ENCODE measurements around the gene RASGRP3.

The RASGRP3 gene

GRCh38 chr2:33451214-33451613 is 25.2 kb upstream of the RASGRP3 start:
- no peak overlapping the region for H2AK5ac ChIP-seq (ENCODE audit: low read length, severe bottlenecking)
- H2BK15ac ChIP-seq (ENCODE audit: low read depth, poor library complexity, severe bottlenecking): no peak overlapping the region
- no peak overlapping the region for H3K4me3 ChIP-seq (ENCODE audit: insufficient read depth in 1 of 2, low read depth in 1 of 2, low read length in 2 of 2)
- H3K4ac ChIP-seq (ENCODE audit: low read depth in 1 of 2, low read length in 2 of 2): no peak overlapping the region
- no peaks in the 10 kb centered on the region for H3K79me1 ChIP-seq (replicated peaks; ENCODE audit: low read length, poor library complexity, severe bottlenecking)
- peak overlapping the region; percentile 71 for H2BK120ac ChIP-seq (ENCODE audit: low read depth, low read length)
- H3K14ac ChIP-seq (ENCODE audit: low read length in 2 of 2): no peak overlapping the region
- no peak overlapping the region for H3K23ac ChIP-seq (ENCODE audit: low read length in 2 of 2)
- H3K4me2 ChIP-seq (ENCODE audit: low read length, poor library complexity, severe bottlenecking): no peak overlapping the region
- no peak overlapping the region for H2AFZ ChIP-seq (ENCODE audit: low read depth, low read length)
- no peaks in the 10 kb centered on the region for H3K4me1 ChIP-seq (ENCODE audit: control insufficient read depth, insufficient read depth, low read depth, low read length)
- H3K27ac ChIP-seq (ENCODE audit: low read length, poor library complexity, severe bottlenecking): no peak overlapping the region
- peaks cover 7% of the 10 kb centered on the region for H3K9me3 ChIP-seq (ENCODE audit: control insufficient read depth, low read length)
- WGBS: no CpG with 5 or more reads among the region's 1 CpG
- H4K8ac ChIP-seq (ENCODE audit: low read length): no peak overlapping the region
- peak; percentile 25 for DNase-seq
- H2BK12ac ChIP-seq (ENCODE audit: low read length in 2 of 2): no peak overlapping the region
- H3K36me3 ChIP-seq (ENCODE audit: control insufficient read depth in 1 of 2, insufficient read depth in 2 of 2, low read depth in 1 of 2, low read length in 2 of 2): no peaks in the 10 kb centered on the region
- H3K18ac ChIP-seq (ENCODE audit: low read depth in 1 of 2, low read length in 2 of 2): no peak overlapping the region
- no peak overlapping the region for H4K91ac ChIP-seq (ENCODE audit: low read length)
- no peak overlapping the region for H3K9ac ChIP-seq (ENCODE audit: low read length)
- H3K27me3 ChIP-seq (ENCODE audit: control insufficient read depth in 1 of 2, insufficient read depth in 1 of 2, low read length in 2 of 2): no peaks in the 10 kb centered on the region
- H2BK5ac ChIP-seq (ENCODE audit: low read depth, low read length, poor library complexity, severe bottlenecking): no peak overlapping the region

- no peak overlapping the region for H3K4me2 ChIP-seq (ENCODE audit: low read length, poor library complexity, severe bottlenecking)
- no peak overlapping the region for H3K27ac ChIP-seq (ENCODE audit: low read length, poor library complexity, severe bottlenecking)
- no peak overlapping the region for H2BK120ac ChIP-seq (ENCODE audit: low read depth, low read length)
- no peaks in the 10 kb centered on the region for H3K36me3 ChIP-seq (ENCODE audit: control insufficient read depth in 1 of 2, insufficient read depth in 2 of 2, low read depth in 1 of 2, low read length in 2 of 2)
- no peak overlapping the region for H3K14ac ChIP-seq (ENCODE audit: low read length in 2 of 2)
- H2BK5ac ChIP-seq (ENCODE audit: low read depth, low read length, poor library complexity, severe bottlenecking): no peak overlapping the region
- no peak overlapping the region for H4K91ac ChIP-seq (ENCODE audit: low read length)
- H3K27me3 ChIP-seq (ENCODE audit: control insufficient read depth in 1 of 2, insufficient read depth in 1 of 2, low read length in 2 of 2): no peaks in the 10 kb centered on the region
- H4K8ac ChIP-seq (ENCODE audit: low read length): no peak overlapping the region
- no peak overlapping the region for H2BK15ac ChIP-seq (ENCODE audit: low read depth, poor library complexity, severe bottlenecking)
- H3K18ac ChIP-seq (ENCODE audit: low read depth in 1 of 2, low read length in 2 of 2): no peak overlapping the region
- H3K9me3 ChIP-seq (ENCODE audit: control insufficient read depth, low read length): peaks cover 7% of the 10 kb centered on the region
- no peak overlapping the region for H3K4me3 ChIP-seq (ENCODE audit: insufficient read depth in 1 of 2, low read depth in 1 of 2, low read length in 2 of 2)
- no peak overlapping the region for H2BK12ac ChIP-seq (ENCODE audit: low read length in 2 of 2)
- H3K4ac ChIP-seq (ENCODE audit: low read depth in 1 of 2, low read length in 2 of 2): no peak overlapping the region
- no peaks in the 10 kb centered on the region for H3K79me1 ChIP-seq (replicated peaks; ENCODE audit: low read length, poor library complexity, severe bottlenecking)
- WGBS: no CpG with 5 or more reads among the region's 1 CpG
- H2AFZ ChIP-seq (ENCODE audit: low read depth, low read length): no peak overlapping the region
- DNase-seq: no peak
- H3K4me1 ChIP-seq (ENCODE audit: control insufficient read depth, insufficient read depth, low read depth, low read length): no peaks in the 10 kb centered on the region
- H3K9ac ChIP-seq (ENCODE audit: low read length): no peak overlapping the region
- no peak overlapping the region for H3K23ac ChIP-seq (ENCODE audit: low read length in 2 of 2)
- no peak overlapping the region for H2AK5ac ChIP-seq (ENCODE audit: low read length, severe bottlenecking)
These were observed 24.6 kb upstream of the RASGRP3 start for GRCh38 chr2:33451825-33452224.

GRCh38 chr2:33452545-33452944 is 23.9 kb upstream of the RASGRP3 start:
- H3K27ac ChIP-seq (ENCODE audit: low read length, poor library complexity, severe bottlenecking): no peak overlapping the region
- H2AFZ ChIP-seq (ENCODE audit: low read depth, low read length): no peak overlapping the region
- H2BK15ac ChIP-seq (ENCODE audit: low read depth, poor library complexity, severe bottlenecking): no peak overlapping the region
- H3K14ac ChIP-seq (ENCODE audit: low read length in 2 of 2): peak overlapping the region in 1 of 2 experiments; percentile 6
- no peaks in the 10 kb centered on the region for H3K4me1 ChIP-seq (ENCODE audit: control insufficient read depth, insufficient read depth, low read depth, low read length)
- H2AK5ac ChIP-seq (ENCODE audit: low read length, severe bottlenecking): no peak overlapping the region
- H3K18ac ChIP-seq (ENCODE audit: low read depth in 1 of 2, low read length in 2 of 2): no peak overlapping the region
- H3K4me2 ChIP-seq (ENCODE audit: low read length, poor library complexity, severe bottlenecking): no peak overlapping the region
- H2BK12ac ChIP-seq (ENCODE audit: low read length in 2 of 2): peak overlapping the region in 1 of 2 experiments; percentile 60
- no peaks in the 10 kb centered on the region for H3K79me1 ChIP-seq (replicated peaks; ENCODE audit: low read length, poor library complexity, severe bottlenecking)
- H4K8ac ChIP-seq (ENCODE audit: low read length): no peak overlapping the region
- no peak overlapping the region for H3K4me3 ChIP-seq (ENCODE audit: insufficient read depth in 1 of 2, low read depth in 1 of 2, low read length in 2 of 2)
- peaks cover 7% of the 10 kb centered on the region for H3K9me3 ChIP-seq (ENCODE audit: control insufficient read depth, low read length)
- H3K36me3 ChIP-seq (ENCODE audit: control insufficient read depth in 1 of 2, insufficient read depth in 2 of 2, low read depth in 1 of 2, low read length in 2 of 2): no peaks in the 10 kb centered on the region
- H3K23ac ChIP-seq (ENCODE audit: low read length in 2 of 2): no peak overlapping the region
- H3K9ac ChIP-seq (ENCODE audit: low read length): no peak overlapping the region
- no peak overlapping the region for H2BK120ac ChIP-seq (ENCODE audit: low read depth, low read length)
- H3K27me3 ChIP-seq (ENCODE audit: control insufficient read depth in 1 of 2, insufficient read depth in 1 of 2, low read length in 2 of 2): no peaks in the 10 kb centered on the region
- no peak overlapping the region for H3K4ac ChIP-seq (ENCODE audit: low read depth in 1 of 2, low read length in 2 of 2)
- H4K91ac ChIP-seq (ENCODE audit: low read length): no peak overlapping the region
- no peak for DNase-seq
- H2BK5ac ChIP-seq (ENCODE audit: low read depth, low read length, poor library complexity, severe bottlenecking): no peak overlapping the region

GRCh38 chr2:33453905-33454479 is 22.5 kb upstream of the RASGRP3 start:
- Histone ChIP-seq H2BK5ac (ENCODE audit: low read depth, low read length, poor library complexity, severe bottlenecking) (no peak overlapping the region), H3K36me3 (ENCODE audit: control insufficient read depth in 1 of 2, insufficient read depth in 2 of 2, low read depth in 1 of 2, low read length in 2 of 2) (no peaks in the 10 kb centered on the region), H3K4me1 (ENCODE audit: control insufficient read depth, insufficient read depth, low read depth, low read length) (no peaks in the 10 kb centered on the region), H2BK12ac (ENCODE audit: low read length in 2 of 2) (no peak overlapping the region), H3K4me3 (ENCODE audit: insufficient read depth in 1 of 2, low read depth in 1 of 2, low read length in 2 of 2) (no peak overlapping the region), H2BK15ac (ENCODE audit: low read depth, poor library complexity, severe bottlenecking) (no peak overlapping the region), H3K23ac (ENCODE audit: low read length in 2 of 2) (no peak overlapping the region), H3K9ac (ENCODE audit: low read length) (no peak overlapping the region), H4K91ac (ENCODE audit: low read length) (no peak overlapping the region), H3K4ac (ENCODE audit: low read depth in 1 of 2, low read length in 2 of 2) (no peak overlapping the region), H2AFZ (ENCODE audit: low read depth, low read length) (no peak overlapping the region), H3K9me3 (ENCODE audit: control insufficient read depth, low read length) (peaks cover 7% of the 10 kb centered on the region), H3K4me2 (ENCODE audit: low read length, poor library complexity, severe bottlenecking) (no peak overlapping the region), H2AK5ac (ENCODE audit: low read length, severe bottlenecking) (no peak overlapping the region), H3K14ac (ENCODE audit: low read length in 2 of 2) (no peak overlapping the region), H3K79me1 (replicated peaks; ENCODE audit: low read length, poor library complexity, severe bottlenecking) (no peaks in the 10 kb centered on the region), H2BK120ac (ENCODE audit: low read depth, low read length) (no peak overlapping the region), H3K27ac (ENCODE audit: low read length, poor library complexity, severe bottlenecking) (no peak overlapping the region), H4K8ac (ENCODE audit: low read length) (no peak overlapping the region), H3K27me3 (ENCODE audit: control insufficient read depth in 1 of 2, insufficient read depth in 1 of 2, low read length in 2 of 2) (no peaks in the 10 kb centered on the region), H3K18ac (ENCODE audit: low read depth in 1 of 2, low read length in 2 of 2) (no peak overlapping the region)
- no peak for DNase-seq
